ENCODE results near the gene PROCA1.

DNA sequence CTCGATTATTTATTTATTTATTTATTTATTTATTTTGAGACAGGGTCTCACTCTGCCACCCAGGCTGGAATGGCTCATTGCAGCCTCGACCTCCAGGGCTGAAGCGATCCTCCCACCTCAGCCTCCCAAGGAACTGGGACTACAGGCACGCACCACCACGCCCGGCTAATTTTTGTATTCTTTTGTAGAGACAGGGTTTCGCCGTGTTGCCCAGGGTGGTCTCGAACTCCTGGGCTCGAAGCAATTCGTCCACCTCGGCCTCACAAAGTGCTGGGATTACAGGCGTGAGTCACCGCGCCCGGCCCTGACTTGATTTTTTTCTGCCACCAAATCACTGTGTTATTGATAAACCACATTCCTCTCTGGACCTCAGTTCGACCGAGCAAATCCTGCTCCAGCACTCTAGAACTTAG is 7.3 kb upstream of the PROCA1 start:
- TF ChIP-seq REST (IDR thresholded peaks at IDR 0.05; ENCODE audit: borderline replicate concordance) (0 out of 2 replicates have a peak, but pooled peaks have one; percentile 27), REST (CRISPR knock-in tag; IDR thresholded peaks at IDR 0.05; ENCODE audit: low read depth) (no peak), ZKSCAN1 (IDR thresholded peaks at IDR 0.05; ENCODE audit: low read depth, low read length) (no peak), SP1 (CRISPR knock-in tag; IDR thresholded peaks at IDR 0.05) (no peak), JUN (IDR thresholded peaks at IDR 0.05; ENCODE audit: borderline replicate concordance, low read depth, low read length) (0 out of 2 replicates have a peak, but pooled peaks have one; percentile 30), JUN (CRISPR knock-in tag; IDR thresholded peaks at IDR 0.05; ENCODE audit: borderline replicate concordance) (no peak), TRIM24 (IDR thresholded peaks at IDR 0.05) (0 out of 4 replicates have a peak, but pooled peaks of 1 of the 2 experiments have one; percentile 26), HNRNPK (IDR thresholded peaks at IDR 0.05; ENCODE audit: low read depth, low read length, poor library complexity, severe bottlenecking) (no peak), CTCF (IDR thresholded peaks at IDR 0.05 in 2 of 3, conservative IDR thresholded peaks at IDR 0.05 in 1 of 3; ENCODE audit: insufficient read depth in 2 of 3, low read depth in 1 of 3, low read length in 3 of 3) (no peak), RAD21 (CRISPR knock-in tag; conservative IDR thresholded peaks at IDR 0.05 in 1 of 2, IDR thresholded peaks at IDR 0.05 in 1 of 2) (no peak), KDM1A (IDR thresholded peaks at IDR 0.05) (no peak)
